Measurements from ENCODE around the gene ANAPC2. TPM values are rescaled to one million over a fixed set of nuclear protein-coding genes. Genes with fewer than 3 reads are reported as not detected.

ANAPC2 gene
- total RNA-seq, 1 donor from 2014 or later, result 65.0 TPM

GRCh38 chr9:137234758-137235423 lies 46.5 kb upstream of the ANAPC2 start:
- H3K4me3 Mint-ChIP-seq, result peak overlapping the region; percentile 34
- no peak for TF ChIP-seq CTCF (conservative IDR thresholded peaks at IDR 0.05)
- H3K36me3 Mint-ChIP-seq, result no peaks in the 10 kb centered on the region
- no peaks in the 10 kb centered on the region for H3K27me3 Mint-ChIP-seq
- peaks cover 5% of the 10 kb centered on the region for H3K4me1 Mint-ChIP-seq (ENCODE audit: unreplicated experiment)
- H3K9me3 Mint-ChIP-seq, result no peaks in the 10 kb centered on the region
- H3K27ac Mint-ChIP-seq, result peak overlapping the region; percentile 46
- no peak for DNase-seq (ENCODE audit: extremely low spot score, unreplicated experiment)

- no peak for TF ChIP-seq CTCF (conservative IDR thresholded peaks at IDR 0.05)
- H3K27me3 Mint-ChIP-seq, result no peaks in the 10 kb centered on the region
- no peaks in the 10 kb centered on the region for H3K9me3 Mint-ChIP-seq
- H3K4me1 Mint-ChIP-seq (ENCODE audit: unreplicated experiment), result peaks cover 4% of the 10 kb centered on the region
- no peak overlapping the region for H3K4me3 Mint-ChIP-seq
- H3K27ac Mint-ChIP-seq, result no peak overlapping the region
- no peaks in the 10 kb centered on the region for H3K36me3 Mint-ChIP-seq
- no peak for DNase-seq (ENCODE audit: extremely low spot score, unreplicated experiment)
These were observed 45.8 kb upstream of the ANAPC2 start for GRCh38 chr9:137234055-137234697.

GRCh38 chr9:137233143-137233980 lies 45.0 kb upstream of the ANAPC2 start:
- Mint-ChIP-seq H3K36me3 (no peaks in the 10 kb centered on the region), H3K27ac (no peak overlapping the region), H3K9me3 (no peaks in the 10 kb centered on the region), H3K4me1 (ENCODE audit: unreplicated experiment) (no peaks in the 10 kb centered on the region), H3K27me3 (no peaks in the 10 kb centered on the region), H3K4me3 (no peak overlapping the region)
- no peak for DNase-seq (ENCODE audit: extremely low spot score, unreplicated experiment)
- no peak for TF ChIP-seq CTCF (conservative IDR thresholded peaks at IDR 0.05)

GRCh38 chr9:137232510-137232909 lies 44.1 kb upstream of the ANAPC2 start:
- H3K9me3 Mint-ChIP-seq, result no peaks in the 10 kb centered on the region
- TF ChIP-seq CTCF (conservative IDR thresholded peaks at IDR 0.05), result no peak
- H3K4me1 Mint-ChIP-seq (ENCODE audit: unreplicated experiment), result peaks cover 3% of the 10 kb centered on the region
- H3K27me3 Mint-ChIP-seq, result peaks cover 2% of the 10 kb centered on the region
- no peak overlapping the region for H3K4me3 Mint-ChIP-seq
- no peak overlapping the region for H3K27ac Mint-ChIP-seq
- no peaks in the 10 kb centered on the region for H3K36me3 Mint-ChIP-seq
- DNase-seq (ENCODE audit: extremely low spot score, unreplicated experiment), result no peak

- H3K9me3 Mint-ChIP-seq, result no peaks in the 10 kb centered on the region
- no peaks in the 10 kb centered on the region for H3K36me3 Mint-ChIP-seq
- peaks cover 3% of the 10 kb centered on the region for H3K27me3 Mint-ChIP-seq
- no peak overlapping the region for H3K27ac Mint-ChIP-seq
- peaks cover 5% of the 10 kb centered on the region for H3K4me1 Mint-ChIP-seq (ENCODE audit: unreplicated experiment)
- DNase-seq (ENCODE audit: extremely low spot score, unreplicated experiment), result no peak
- H3K4me3 Mint-ChIP-seq, result no peak overlapping the region
- no peak for TF ChIP-seq CTCF (conservative IDR thresholded peaks at IDR 0.05)
These were observed 43.7 kb upstream of the ANAPC2 start for GRCh38 chr9:137232101-137232500.

Measured in type B pancreatic cell (in vitro differentiated cells).